Sigmoid colon (tissue), 7 donors: ENCODE measurements around the gene MTAP. TPM values are rescaled to one million over a fixed set of nuclear protein-coding genes. Genes with fewer than 3 reads are reported as not detected.

ENCODE experiments used
- DNase-seq: peaks from one replicate; pipeline ENCODE4 v3.0.0-alpha.2; 2019
- H3K27ac ChIP-seq, 4 donors: fragments of 200-600 bp; sonication (generic); one replicate each; pipeline ENCODE4 v1.5.1; 2016 to 2019; ENCODE audit warnings: mild to moderate bottlenecking in 1 of 4
- H3K27me3 ChIP-seq, 3 donors: fragments of 200-600 bp; sonication (generic); one replicate each; pipeline ENCODE4 v1.5.1; 2019; ENCODE audit warnings: mild to moderate bottlenecking in 1 of 3
- H3K36me3 ChIP-seq, 4 donors: fragments of 200-600 bp; sonication (generic); one replicate each; pipeline ENCODE4 v1.5.1; 2016 to 2019
- H3K4me1 ChIP-seq, 4 donors: fragments of 200-600 bp; sonication (generic); one replicate each; pipeline ENCODE4 v1.5.1; 2017 to 2019
- H3K4me3 ChIP-seq, 4 donors: fragments of 200-600 bp; sonication (generic); one replicate each; pipeline ENCODE4 v1.5.1; 2017 to 2019; ENCODE audit warnings: mild to moderate bottlenecking in 2 of 4, moderate library complexity in 1 of 4
- H3K9me3 ChIP-seq, 4 donors: fragments of 200-600 bp in 3 of 4; sonication (generic) in 3 of 4; one replicate each; pipeline versions ENCODE4 v1.5.1 to v1.6.1; 2013 to 2019
- CTCF ChIP-seq, 4 experiments: fragments of 450-650 bp in 3 of 4; fragments of 200-600 bp in 1 of 4; IDR thresholded peaks; one replicate each; pipeline ENCODE4 v1.5.1; 2016 to 2019; ENCODE audit warnings: antibody characterized with exemption in 4 of 4, mild to moderate bottlenecking in 3 of 4, moderate library complexity in 2 of 4
- EP300 ChIP-seq, 4 donors: sonication (generic); formaldehyde crosslinking; IDR thresholded peaks; one replicate each; pipeline ENCODE4 v1.6.1; 2017; ENCODE audit warnings: antibody characterized with exemption in 4 of 4
- POLR2A ChIP-seq, 2 donors: fragments of 450-650 bp; IDR thresholded peaks; one replicate each; pipeline ENCODE4 v1.6.1; 2016; ENCODE audit warnings: antibody characterized with exemption in 2 of 2, mild to moderate bottlenecking in 2 of 2, moderate library complexity in 2 of 2
- POLR2AphosphoS5 ChIP-seq, 4 donors: sonication (generic); formaldehyde crosslinking; IDR thresholded peaks; one replicate each; pipeline ENCODE4 v1.6.1; 2017; ENCODE audit warnings: antibody characterized with exemption in 4 of 4
- WGBS, 2 donors: extraction: QIAGEN DNeasy Blood & Tissue Kit; methylation state at CpG; one replicate each; pipeline ENCODE4 v1.1.7; 2013; 5-methylcytosine and 5-hydroxymethylcytosine counted together
- intact Hi-C: fragments of 100-400 bp; cut with DNase I; formaldehyde crosslinking; loops from one replicate; pipeline ENCODE4 v1.15.1; 2023
- polyA plus RNA-seq, 3 donors: library from polyadenylated mRNA; stranded (reverse); fragments of 200-250 nt; gene quantifications; one replicate each; pipeline ENCODE4 v1.2.3, GENCODE V29; 2013
- total RNA-seq, 4 donors: library from RNA; depleted of rRNA; stranded (reverse); fragments of >200 nt; gene quantifications; one replicate each; pipeline ENCODE4 v1.1.0, GENCODE V29; 2016
- donor health status: healthy with polysubstance abuse.
- donor health status: Bipolar disorder and iron deficiency.
- donor health status: healthy.

The MTAP gene
- total and polyA plus RNA-seq, 7 donors, result 7.6 to 28.5 (median 19.9) TPM

- Histone ChIP-seq H3K36me3 (peaks cover 0 to 46% (median 7%) of the 10 kb centered on the region in 4 donors), H3K4me3 (no peak overlapping the region), H3K27ac (no peak overlapping the region), H3K27me3 (no peaks in the 10 kb centered on the region), H3K4me1 (no peaks in the 10 kb centered on the region), H3K9me3 (no peaks in the 10 kb centered on the region)
- intact Hi-C loops, result no loop called here
- 93 to 96% methylated on average over 1 of the region's 1 CpG for WGBS, 2 donors
- no peak for TF ChIP-seq EP300 (IDR thresholded peaks at IDR 0.05)
- no peak for TF ChIP-seq CTCF (IDR thresholded peaks at IDR 0.05)
- no peak for TF ChIP-seq POLR2A (IDR thresholded peaks at IDR 0.05)
- TF ChIP-seq POLR2AphosphoS5 (IDR thresholded peaks at IDR 0.05), result no peak
- DNase-seq, result no peak
Observed at GRCh38 chr9:21866302-21866701, 63.9 kb downstream of the MTAP start.

DNA sequence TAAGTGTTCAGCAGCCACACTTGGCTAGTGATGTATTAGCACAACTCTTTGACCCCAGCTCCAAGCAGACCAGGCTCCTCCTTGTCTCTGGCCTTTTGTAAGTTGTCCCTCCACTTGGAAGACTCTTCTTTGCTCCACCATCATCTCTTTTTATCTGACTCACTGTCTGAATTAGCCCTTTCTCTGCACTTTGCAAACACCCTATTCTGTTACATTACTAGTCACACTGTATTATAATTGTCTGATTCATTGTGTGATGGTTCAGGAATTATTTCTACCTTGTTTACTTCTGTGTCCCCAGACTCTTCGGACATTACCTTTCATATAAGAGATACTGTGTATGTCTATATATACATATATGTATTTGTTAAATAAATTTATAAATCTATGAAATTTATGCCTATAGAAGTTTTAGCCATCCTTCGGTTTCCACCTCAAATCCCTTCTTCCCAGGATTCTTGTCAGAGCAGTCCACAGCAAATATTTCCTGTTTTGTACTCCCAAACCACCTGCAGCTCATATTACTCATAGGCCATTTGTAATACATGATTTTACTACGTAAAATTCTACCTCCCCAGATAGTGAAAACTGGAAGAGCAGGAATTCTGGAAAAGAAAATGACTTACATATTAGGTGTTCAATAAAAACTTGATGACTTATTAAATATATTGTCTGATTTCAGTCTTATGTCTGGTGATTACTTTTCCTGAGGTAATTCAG lies 69.0 kb downstream of the MTAP start:
- Histone ChIP-seq H3K4me3 (no peak overlapping the region), H3K27ac (no peak overlapping the region), H3K9me3 (no peaks in the 10 kb centered on the region), H3K4me1 (peaks cover 0 to 7% (median 0%) of the 10 kb centered on the region in 4 donors), H3K27me3 (no peaks in the 10 kb centered on the region), H3K36me3 (no peaks in the 10 kb centered on the region)
- intact Hi-C loops, result no loop called here
- 92 to 93% methylated on average over 3 of the region's 3 CpGs for WGBS, 2 donors
- no peak for DNase-seq
- TF ChIP-seq EP300 (IDR thresholded peaks at IDR 0.05) (no peak), POLR2A (IDR thresholded peaks at IDR 0.05) (no peak), CTCF (IDR thresholded peaks at IDR 0.05) (no peak), POLR2AphosphoS5 (IDR thresholded peaks at IDR 0.05) (no peak)

- DNase-seq, result no peak
- intact Hi-C loops, result no loop called here
- H3K36me3 ChIP-seq, result no peaks in the 10 kb centered on the region
- TF ChIP-seq POLR2AphosphoS5 (IDR thresholded peaks at IDR 0.05) (no peak), EP300 (IDR thresholded peaks at IDR 0.05) (no peak), CTCF (IDR thresholded peaks at IDR 0.05) (no peak), POLR2A (IDR thresholded peaks at IDR 0.05) (no peak)
- WGBS, 2 donors, result 81 to 84% methylated on average over 1 of the region's 1 CpG
- no peak overlapping the region for H3K4me3 ChIP-seq
- no peaks in the 10 kb centered on the region for H3K9me3 ChIP-seq
- no peaks in the 10 kb centered on the region for H3K27me3 ChIP-seq
- H3K27ac ChIP-seq, result no peak overlapping the region
- peaks cover 0 to 7% (median 0%) of the 10 kb centered on the region in 4 donors for H3K4me1 ChIP-seq
Observed at GRCh38 chr9:21872696-21873095, 70.3 kb downstream of the MTAP start.

DNA sequence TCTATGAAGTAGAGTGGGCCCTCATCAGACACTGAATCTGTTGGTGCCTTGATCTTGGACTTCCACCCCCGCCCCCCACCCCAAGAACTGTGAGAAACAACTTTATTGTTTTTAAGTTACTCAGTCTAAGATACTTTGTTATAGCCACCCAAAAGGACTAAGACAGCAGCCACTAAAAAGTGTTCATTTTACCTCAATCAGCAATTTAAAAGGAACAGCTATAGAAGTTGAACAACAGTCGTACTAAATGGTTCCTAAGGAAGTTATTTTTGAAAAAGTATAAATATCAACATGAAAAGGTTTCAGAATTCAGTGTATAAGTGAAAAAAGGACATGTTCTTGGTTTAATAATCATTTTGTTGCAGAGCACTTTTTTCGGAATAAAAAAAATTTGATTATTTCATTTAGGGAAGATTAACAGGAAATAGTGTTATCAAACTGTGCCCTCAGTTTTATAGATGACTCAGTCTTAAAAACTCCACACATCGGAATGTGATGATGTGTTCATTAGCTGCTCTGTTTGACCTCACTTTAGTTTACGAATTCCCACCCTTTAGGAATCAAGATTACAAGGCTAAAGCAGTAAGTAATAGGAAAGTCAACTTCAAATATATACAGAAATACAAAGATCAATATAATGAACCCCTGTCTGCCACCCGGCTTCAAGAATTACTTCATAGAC lies 71.2 kb downstream of the MTAP start:
- TF ChIP-seq CTCF (IDR thresholded peaks at IDR 0.05) (no peak), POLR2A (IDR thresholded peaks at IDR 0.05) (no peak), EP300 (IDR thresholded peaks at IDR 0.05) (no peak), POLR2AphosphoS5 (IDR thresholded peaks at IDR 0.05) (no peak)
- H3K27me3 ChIP-seq, result no peaks in the 10 kb centered on the region
- H3K4me3 ChIP-seq, result no peak overlapping the region
- DNase-seq, result no peak
- intact Hi-C loops, result no loop called here
- no peaks in the 10 kb centered on the region for H3K36me3 ChIP-seq
- WGBS, 2 donors, result 90 to 92% methylated on average over 6 of the region's 6 CpGs
- H3K27ac ChIP-seq, result no peak overlapping the region
- H3K9me3 ChIP-seq, result no peaks in the 10 kb centered on the region
- peaks cover 0 to 7% (median 0%) of the 10 kb centered on the region in 4 donors for H3K4me1 ChIP-seq
